Stomach (tissue), 4 donors: Measurements from ENCODE around the gene HAPLN1.

ENCODE experiments used
- POLR2A ChIP-seq, 4 donors: fragments of 450-650 bp; IDR thresholded peaks; one replicate each; pipeline ENCODE4 v1.6.1; 2016; ENCODE audit warnings: antibody characterized with exemption in 4 of 4, control low read depth in 2 of 4, mild to moderate bottlenecking in 1 of 4, moderate library complexity in 1 of 4
- POLR2AphosphoS5 ChIP-seq, 3 donors: sonication (generic); formaldehyde crosslinking; IDR thresholded peaks; one replicate each; pipeline ENCODE4 v1.6.1; 2016; ENCODE audit warnings: antibody characterized with exemption in 3 of 3

DNA sequence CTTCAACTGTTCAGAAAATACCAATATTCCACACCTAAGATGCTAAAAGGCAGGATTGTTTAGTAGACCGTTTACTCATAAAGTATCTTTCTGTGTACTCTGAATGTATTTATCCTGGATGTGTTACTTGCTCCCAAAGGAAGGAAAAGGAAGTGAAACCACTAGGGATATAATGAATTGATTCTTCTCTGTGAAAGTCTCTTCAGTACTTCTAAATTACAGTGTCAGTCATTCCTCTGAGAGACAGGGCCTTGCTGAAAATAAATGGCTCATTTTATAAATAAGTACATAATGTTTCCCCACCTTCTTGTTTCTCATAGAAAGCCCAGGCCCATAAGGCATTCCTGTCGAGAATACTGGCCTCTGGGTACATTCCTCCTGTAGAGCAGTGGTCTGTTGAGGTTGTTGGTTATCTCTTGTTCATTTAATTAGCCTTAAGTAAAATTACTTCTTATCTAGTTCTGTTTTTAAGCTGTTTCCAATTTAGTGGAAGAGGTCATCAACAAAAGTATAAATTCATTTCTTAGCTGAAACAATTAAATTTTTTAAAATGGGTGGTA is 1.6 kb downstream of the HAPLN1 start:
- TF ChIP-seq POLR2A (IDR thresholded peaks at IDR 0.05) (no peak), POLR2AphosphoS5 (IDR thresholded peaks at IDR 0.05) (no peak)
